Nephron (organoid): Measurements from ENCODE around the gene FGFRL1.

Experiments
- H3K27ac Mint-ChIP-seq, 3 experiments: 2 replicates each; pipeline ENCODE4 v1.8.0; 2020; ENCODE audit warnings: mixed read lengths in 3 of 3, mild to moderate bottlenecking in 2 of 3, moderate library complexity in 1 of 3
- H3K27me3 Mint-ChIP-seq: 2 replicates; pipeline ENCODE4 v1.8.0; 2021; ENCODE audit warnings: low read depth, mild to moderate bottlenecking, moderate library complexity, mixed read lengths
- H3K36me3 Mint-ChIP-seq: 2 replicates; pipeline ENCODE4 v1.8.0; 2020; ENCODE audit warnings: low read depth, mixed read lengths
- H3K4me1 Mint-ChIP-seq: 2 replicates; pipeline ENCODE4 v1.8.0; 2020; ENCODE audit warnings: mixed read lengths
- H3K4me3 Mint-ChIP-seq, 3 experiments: 2 replicates each; pipeline ENCODE4 v1.8.0; 2020; ENCODE audit warnings: mild to moderate bottlenecking in 3 of 3, mixed read lengths in 3 of 3, moderate library complexity in 2 of 3
- H3K9me3 Mint-ChIP-seq: 2 replicates; pipeline ENCODE4 v1.8.0; 2020; ENCODE audit warnings: mixed read lengths
- CTCF ChIP-seq, 3 experiments: fragments of 200-600 bp; sonication (generic); IDR thresholded peaks; one replicate each; pipeline ENCODE4 v1.5.0; 2021; ENCODE audit warnings: antibody characterized with exemption in 3 of 3; ENCODE audit not compliant: unreplicated experiment in 3 of 3

The FGFRL1 gene

GRCh38 chr4:1024882-1025545 lies 13.6 kb downstream of the FGFRL1 start:
- no peaks in the 10 kb centered on the region for H3K9me3 Mint-ChIP-seq
- H3K4me1 Mint-ChIP-seq, result peaks cover 26% of the 10 kb centered on the region
- TF ChIP-seq CTCF (IDR thresholded peaks at IDR 0.05; ENCODE audit: unreplicated experiment in 3 of 3), result no peak
- H3K27ac Mint-ChIP-seq, result peak overlapping the region in 2 of 3 experiments; percentile 23 to 45
- peak overlapping the region in 1 of 3 experiments; percentile 55 for H3K4me3 Mint-ChIP-seq
- H3K36me3 Mint-ChIP-seq, result peaks cover 11% of the 10 kb centered on the region
- no peaks in the 10 kb centered on the region for H3K27me3 Mint-ChIP-seq

GRCh38 chr4:1026115-1026514 lies 14.7 kb downstream of the FGFRL1 start:
- no peaks in the 10 kb centered on the region for H3K9me3 Mint-ChIP-seq
- H3K4me1 Mint-ChIP-seq, result peaks cover 25% of the 10 kb centered on the region
- no peaks in the 10 kb centered on the region for H3K27me3 Mint-ChIP-seq
- TF ChIP-seq CTCF (IDR thresholded peaks at IDR 0.05; ENCODE audit: unreplicated experiment in 3 of 3), result no peak
- peak overlapping the region in 2 of 3 experiments; percentile 62 to 80 for H3K27ac Mint-ChIP-seq
- peaks cover 11% of the 10 kb centered on the region for H3K36me3 Mint-ChIP-seq
- peak overlapping the region in 1 of 3 experiments; percentile 32 for H3K4me3 Mint-ChIP-seq

GRCh38 chr4:1027219-1027914 lies 15.9 kb downstream of the FGFRL1 start:
- Mint-ChIP-seq H3K4me1 (peaks cover 25% of the 10 kb centered on the region), H3K4me3 (no peak overlapping the region), H3K36me3 (peaks cover 11% of the 10 kb centered on the region), H3K27ac (peak overlapping the region in 1 of 3 experiments; percentile 70), H3K27me3 (no peaks in the 10 kb centered on the region), H3K9me3 (no peaks in the 10 kb centered on the region)
- TF ChIP-seq CTCF (IDR thresholded peaks at IDR 0.05; ENCODE audit: unreplicated experiment in 3 of 3), result no peak

GRCh38 chr4:1027915-1028238 lies 16.5 kb downstream of the FGFRL1 start:
- Mint-ChIP-seq H3K4me3 (no peak overlapping the region), H3K36me3 (peaks cover 11% of the 10 kb centered on the region), H3K9me3 (no peaks in the 10 kb centered on the region), H3K27me3 (no peaks in the 10 kb centered on the region), H3K4me1 (peaks cover 25% of the 10 kb centered on the region), H3K27ac (peak overlapping the region in 1 of 3 experiments; percentile 70)
- no peak for TF ChIP-seq CTCF (IDR thresholded peaks at IDR 0.05; ENCODE audit: unreplicated experiment in 3 of 3)

GRCh38 chr4:1028574-1029220 lies 17.3 kb downstream of the FGFRL1 start:
- Mint-ChIP-seq H3K27ac (no peak overlapping the region), H3K27me3 (no peaks in the 10 kb centered on the region), H3K9me3 (no peaks in the 10 kb centered on the region)

More at GRCh38 chr4:1028574-1029220, 17.3 kb downstream of the FGFRL1 start:
- Mint-ChIP-seq H3K36me3 (peaks cover 11% of the 10 kb centered on the region), H3K4me3 (no peak overlapping the region), H3K4me1 (peaks cover 26% of the 10 kb centered on the region)
- no peak for TF ChIP-seq CTCF (IDR thresholded peaks at IDR 0.05; ENCODE audit: unreplicated experiment in 3 of 3)
